ENCODE results near the gene MKKS.

GRCh38 chr20:10469599-10469998 lies 35.6 kb upstream of the MKKS start:
- TF ChIP-seq, protein P1, sequence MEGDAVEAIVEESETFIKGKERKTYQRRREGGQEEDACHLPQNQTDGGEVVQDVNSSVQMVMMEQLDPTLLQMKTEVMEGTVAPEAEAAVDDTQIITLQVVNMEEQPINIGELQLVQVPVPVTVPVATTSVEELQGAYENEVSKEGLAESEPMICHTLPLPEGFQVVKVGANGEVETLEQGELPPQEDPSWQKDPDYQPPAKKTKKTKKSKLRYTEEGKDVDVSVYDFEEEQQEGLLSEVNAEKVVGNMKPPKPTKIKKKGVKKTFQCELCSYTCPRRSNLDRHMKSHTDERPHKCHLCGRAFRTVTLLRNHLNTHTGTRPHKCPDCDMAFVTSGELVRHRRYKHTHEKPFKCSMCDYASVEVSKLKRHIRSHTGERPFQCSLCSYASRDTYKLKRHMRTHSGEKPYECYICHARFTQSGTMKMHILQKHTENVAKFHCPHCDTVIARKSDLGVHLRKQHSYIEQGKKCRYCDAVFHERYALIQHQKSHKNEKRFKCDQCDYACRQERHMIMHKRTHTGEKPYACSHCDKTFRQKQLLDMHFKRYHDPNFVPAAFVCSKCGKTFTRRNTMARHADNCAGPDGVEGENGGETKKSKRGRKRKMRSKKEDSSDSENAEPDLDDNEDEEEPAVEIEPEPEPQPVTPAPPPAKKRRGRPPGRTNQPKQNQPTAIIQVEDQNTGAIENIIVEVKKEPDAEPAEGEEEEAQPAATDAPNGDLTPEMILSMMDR (IDR thresholded peaks at IDR 0.05): peak; percentile 56 to 66 (median 60)
- peak in 1 of 3 donors; percentile 23 for TF ChIP-seq POLR2AphosphoS5 (IDR thresholded peaks at IDR 0.05)
- no peak for TF ChIP-seq POLR2A (IDR thresholded peaks at IDR 0.05)
- no peak for TF ChIP-seq EP300 (IDR thresholded peaks at IDR 0.05; ENCODE audit: low read depth)
